GM18907 (cell line): Measurements from ENCODE around the gene GADL1.

Experiments
- ATAC-seq: cut with Tn5 transposase; IDR thresholded peaks from one replicate; pipeline ENCODE4 v1.9.1; 2021; ENCODE audit warnings: mild to moderate bottlenecking, moderate library complexity; ENCODE audit not compliant: unreplicated experiment

Gene GADL1

GRCh38 chr3:30681649-30682211 lies 212.7 kb downstream of the GADL1 start:
- ATAC-seq = no peak

DNA sequence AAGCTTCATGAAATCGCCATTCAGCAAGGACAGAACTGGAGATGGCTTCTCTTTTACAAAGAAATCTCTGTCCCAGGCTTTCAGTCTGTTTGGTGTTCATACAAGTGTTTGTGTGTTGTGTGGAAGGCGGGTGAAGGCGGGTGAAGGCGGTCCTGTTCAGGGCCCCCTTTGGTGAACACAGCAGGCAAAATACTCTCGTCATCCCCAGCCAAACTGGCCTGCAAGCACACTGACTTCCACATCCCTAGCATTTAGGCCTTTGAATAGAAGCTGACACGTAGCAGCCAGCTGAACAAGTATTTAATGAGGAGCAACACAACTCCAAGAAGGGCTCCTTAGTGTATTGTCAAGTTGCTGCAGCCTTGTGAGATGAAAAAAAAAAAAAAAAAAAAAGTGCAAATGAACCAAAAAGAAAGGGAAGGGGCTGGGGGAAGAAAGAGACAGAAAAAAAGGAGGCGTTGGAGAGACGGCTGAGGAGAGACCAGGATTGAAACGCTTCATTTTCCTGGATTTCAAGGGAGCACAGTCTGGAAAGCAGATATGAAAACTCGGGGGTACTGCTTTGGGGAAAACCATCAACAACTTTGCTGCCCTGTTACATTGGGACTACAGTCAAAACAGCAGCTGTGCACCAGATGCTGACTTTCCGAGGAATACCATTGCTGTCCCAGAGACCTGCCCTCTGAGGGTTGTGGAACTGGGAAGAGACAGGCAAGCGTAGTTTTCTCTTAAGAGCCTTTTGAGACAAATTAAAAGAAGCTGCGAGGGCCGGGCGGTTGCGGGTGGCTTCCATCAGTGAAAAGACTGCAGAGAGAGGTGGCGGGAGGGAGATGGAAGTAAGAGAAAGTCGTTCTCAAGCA lies 213.4 kb downstream of the GADL1 start:
- ATAC-seq = no peak

- ATAC-seq = no peak
Observed at GRCh38 chr3:30679045-30679444, 215.4 kb downstream of the GADL1 start.

- ATAC-seq = no peak
Observed at GRCh38 chr3:30677347-30677685, 217.1 kb downstream of the GADL1 start.

GRCh38 chr3:30676424-30677346 lies 217.8 kb downstream of the GADL1 start:
- peak; percentile 56 for ATAC-seq
